HepG2 (cell line): ENCODE measurements around the gene PDXDC1. TPM values are rescaled to one million over a fixed set of nuclear protein-coding genes. Genes with fewer than 3 reads are reported as not detected.

ENCODE experiments used
- E2F1 ChIP-seq: sonication (generic); formaldehyde crosslinking; IDR thresholded peaks from 2 replicates; pipeline ENCODE4 v1.5.0; 2020; ENCODE audit warnings: missing genetic modification reagents
- FOSL1 ChIP-seq: sonication (generic); formaldehyde crosslinking; IDR thresholded peaks from 2 replicates; pipeline ENCODE4 v1.9.0; 2021; ENCODE audit warnings: missing genetic modification reagents, borderline replicate concordance
- HCFC1 ChIP-seq: fragments of 150-350 bp; IDR thresholded peaks from 2 replicates; pipeline ENCODE4 v1.6.1; 2014; ENCODE audit warnings: low read depth, low read length
- HIVEP1 ChIP-seq: sonication (generic); formaldehyde crosslinking; IDR thresholded peaks from 2 replicates; pipeline ENCODE4 v1.4.0; 2020; ENCODE audit warnings: mild to moderate bottlenecking, missing genetic modification reagents
- MAX ChIP-seq: IDR thresholded peaks from 2 replicates; pipeline ENCODE4 v1.6.1; 2012; ENCODE audit warnings: inconsistent platforms
- PAF1 ChIP-seq: IDR thresholded peaks from 2 replicates; pipeline ENCODE4 v1.6.1; 2016; ENCODE audit warnings: missing genetic modification reagents, missing compliant biosample characterization
- PAXIP1 ChIP-seq: sonication (generic); formaldehyde crosslinking; conservative IDR thresholded peaks from 2 replicates; pipeline ENCODE4 v1.4.0; 2020; ENCODE audit warnings: mild to moderate bottlenecking, missing genetic modification reagents, moderate library complexity
- ZBTB42 ChIP-seq: sonication (generic); formaldehyde crosslinking; IDR thresholded peaks from 2 replicates; pipeline ENCODE4 v1.5.0; 2020; ENCODE audit warnings: mild to moderate bottlenecking, missing genetic modification reagents
- ZNF362 ChIP-seq: sonication (generic); formaldehyde crosslinking; IDR thresholded peaks from 2 replicates; pipeline ENCODE4 v1.4.0; 2020; ENCODE audit warnings: missing genetic modification reagents, mild to moderate bottlenecking, borderline replicate concordance
- ZNF496 ChIP-seq: sonication (generic); formaldehyde crosslinking; IDR thresholded peaks from 2 replicates; pipeline ENCODE4 v1.8.1; 2023; ENCODE audit warnings: mild to moderate bottlenecking, moderate library complexity, missing genetic modification reagents; ENCODE audit not compliant: insufficient replicate concordance
- ZNF546 ChIP-seq: sonication (generic); formaldehyde crosslinking; conservative IDR thresholded peaks from 2 replicates; pipeline ENCODE4 v1.8.1; 2023; ENCODE audit warnings: mild to moderate bottlenecking, missing genetic modification reagents
- ZNF670 ChIP-seq: sonication (generic); formaldehyde crosslinking; IDR thresholded peaks from 2 replicates; pipeline ENCODE4 v1.8.0; 2022; ENCODE audit warnings: mild to moderate bottlenecking, missing genetic modification reagents, borderline replicate concordance
- ZNF713 ChIP-seq: sonication (generic); formaldehyde crosslinking; IDR thresholded peaks from 2 replicates; pipeline ENCODE4 v1.4.0; 2020; ENCODE audit warnings: mild to moderate bottlenecking, missing genetic modification reagents
- polyA plus RNA-seq, 8 experiments: library from polyadenylated mRNA; depleted of rRNA in 3 of 8; stranded (reverse) in 7 of 8; unstranded in 1 of 8; fragments of >200 nt; fragmentation: Illumina TruSeq in 4 of 8; extraction: Trizol in 4 of 8; gene quantifications; 2 replicates each; pipeline versions ENCODE4 v1.2.1 to v1.2.3, GENCODE V29; 2011 to 2016; ENCODE audit warnings: low read depth in 4 of 8, missing spikeins in 1 of 8, mixed read lengths in 1 of 8; ENCODE audit not compliant: insufficient read depth in 1 of 8
- total RNA-seq, 5 experiments: library from RNA; depleted of rRNA; stranded (reverse); fragments of >200 nt; fragmentation: Illumina TruSeq; extraction: Trizol; gene quantifications; 2 replicates each; pipeline ENCODE4 v1.2.3, GENCODE V29; 2016; ENCODE audit warnings: low read depth in 1 of 5
- TF ChIP-seq, protein P1 (sequence below): sonication (generic); formaldehyde crosslinking; IDR thresholded peaks from 2 replicates; pipeline ENCODE4 v1.5.1; 2020; ENCODE audit warnings: missing genetic modification reagents, mild to moderate bottlenecking, borderline replicate concordance
- TF ChIP-seq, protein P2 (sequence below): IDR thresholded peaks from 2 replicates; pipeline ENCODE4 v1.6.1; 2016; ENCODE audit warnings: missing compliant biosample characterization, missing genetic modification reagents, borderline replicate concordance

Gene PDXDC1
- total and polyA plus RNA-seq, 2 of the 13 experiments (the other 11 are each of a cell fraction or from before 2014, with no cell fraction given), result 133 to 169 TPM

DNA sequence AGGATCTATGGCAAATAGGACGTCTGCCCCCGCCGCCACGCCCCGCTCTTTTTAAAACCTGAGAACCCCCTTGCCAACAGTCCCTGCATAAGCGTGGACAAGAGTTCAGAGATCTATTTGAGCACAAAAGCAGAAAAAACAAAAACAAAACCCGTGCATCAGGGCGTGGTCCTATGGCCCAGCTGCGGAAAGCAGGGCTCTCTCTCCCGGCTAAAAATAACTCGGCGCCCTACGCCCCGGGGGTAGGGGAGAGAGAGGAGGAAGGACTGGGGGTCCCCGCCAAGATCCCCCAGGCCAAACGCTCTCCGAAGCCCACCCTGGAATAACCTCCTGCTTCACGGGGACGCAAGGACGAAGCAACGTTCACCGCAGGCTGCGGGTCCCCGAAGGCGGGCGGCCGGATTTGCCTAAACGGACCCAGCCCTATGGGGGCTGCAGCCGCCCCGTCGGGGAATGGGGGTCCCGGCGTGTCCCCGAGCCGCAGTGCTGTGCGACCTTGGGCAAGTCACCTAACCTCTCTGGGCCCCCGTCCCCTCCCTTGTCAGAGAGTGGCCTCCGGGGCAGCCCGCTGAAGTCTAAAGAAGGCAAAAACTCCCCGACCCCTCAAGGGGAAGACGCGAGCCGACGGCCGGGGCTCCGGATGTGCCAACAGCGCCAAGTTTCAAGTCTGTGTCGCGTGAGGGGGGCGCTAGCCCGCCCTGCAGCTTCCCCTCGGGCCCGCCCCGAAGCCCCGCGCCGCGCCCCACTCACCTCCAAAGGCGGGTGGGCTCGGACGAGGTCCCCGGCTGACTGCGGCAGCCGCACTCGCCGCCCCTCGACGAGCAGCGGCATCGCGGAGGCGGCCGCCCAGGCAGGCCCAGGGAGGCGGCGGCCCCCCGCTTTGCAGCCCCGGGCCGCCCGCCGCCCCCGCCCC is 80.6 kb downstream of the PDXDC1 start (continued):
- TF ChIP-seq PAXIP1 (CRISPR knock-in tag) (no peak; the same call in none of the 2 replicates), HIVEP1 (CRISPR knock-in tag) (no peak), ZNF546 (CRISPR knock-in tag) (no peak; the same call in 1 of the 2 replicates), ZNF713 (CRISPR knock-in tag) (0 out of 2 replicates have a peak, but pooled peaks have one; percentile 89), MAX (no peak; the same call in 1 of the 2 replicates), E2F1 (CRISPR knock-in tag) (no peak; the same call in 1 of the 2 replicates), ZNF362 (no peak), HCFC1 (no peak), PAF1 (CRISPR knock-in tag) (no peak), ZBTB42 (0 out of 2 replicates have a peak, but pooled peaks have one; percentile 1), ZNF670 (CRISPR knock-in tag) (peak; percentile 94), ZNF496 (CRISPR knock-in tag) (no peak), FOSL1 (CRISPR knock-in tag) (no peak; the same call in 1 of the 2 replicates)
- TF ChIP-seq, protein P1, sequence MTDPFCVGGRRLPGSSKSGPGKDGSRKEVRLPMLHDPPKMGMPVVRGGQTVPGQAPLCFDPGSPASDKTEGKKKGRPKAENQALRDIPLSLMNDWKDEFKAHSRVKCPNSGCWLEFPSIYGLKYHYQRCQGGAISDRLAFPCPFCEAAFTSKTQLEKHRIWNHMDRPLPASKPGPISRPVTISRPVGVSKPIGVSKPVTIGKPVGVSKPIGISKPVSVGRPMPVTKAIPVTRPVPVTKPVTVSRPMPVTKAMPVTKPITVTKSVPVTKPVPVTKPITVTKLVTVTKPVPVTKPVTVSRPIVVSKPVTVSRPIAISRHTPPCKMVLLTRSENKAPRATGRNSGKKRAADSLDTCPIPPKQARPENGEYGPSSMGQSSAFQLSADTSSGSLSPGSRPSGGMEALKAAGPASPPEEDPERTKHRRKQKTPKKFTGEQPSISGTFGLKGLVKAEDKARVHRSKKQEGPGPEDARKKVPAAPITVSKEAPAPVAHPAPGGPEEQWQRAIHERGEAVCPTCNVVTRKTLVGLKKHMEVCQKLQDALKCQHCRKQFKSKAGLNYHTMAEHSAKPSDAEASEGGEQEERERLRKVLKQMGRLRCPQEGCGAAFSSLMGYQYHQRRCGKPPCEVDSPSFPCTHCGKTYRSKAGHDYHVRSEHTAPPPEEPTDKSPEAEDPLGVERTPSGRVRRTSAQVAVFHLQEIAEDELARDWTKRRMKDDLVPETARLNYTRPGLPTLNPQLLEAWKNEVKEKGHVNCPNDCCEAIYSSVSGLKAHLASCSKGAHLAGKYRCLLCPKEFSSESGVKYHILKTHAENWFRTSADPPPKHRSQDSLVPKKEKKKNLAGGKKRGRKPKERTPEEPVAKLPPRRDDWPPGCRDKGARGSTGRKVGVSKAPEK (CRISPR knock-in tag), result 0 out of 2 replicates have a peak, but pooled peaks have one; percentile 39
- TF ChIP-seq, protein P2, sequence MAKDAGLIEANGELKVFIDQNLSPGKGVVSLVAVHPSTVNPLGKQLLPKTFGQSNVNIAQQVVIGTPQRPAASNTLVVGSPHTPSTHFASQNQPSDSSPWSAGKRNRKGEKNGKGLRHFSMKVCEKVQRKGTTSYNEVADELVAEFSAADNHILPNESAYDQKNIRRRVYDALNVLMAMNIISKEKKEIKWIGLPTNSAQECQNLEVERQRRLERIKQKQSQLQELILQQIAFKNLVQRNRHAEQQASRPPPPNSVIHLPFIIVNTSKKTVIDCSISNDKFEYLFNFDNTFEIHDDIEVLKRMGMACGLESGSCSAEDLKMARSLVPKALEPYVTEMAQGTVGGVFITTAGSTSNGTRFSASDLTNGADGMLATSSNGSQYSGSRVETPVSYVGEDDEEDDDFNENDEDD (CRISPR knock-in tag), result no peak
